NCI-H524 treated with DMSO at 0.1 percent for 48 hours (cell line): ENCODE data around the gene CGB8.
"Not testable (repeated sequence)": the region's sequence is repeated elsewhere in the genome, so short reads cannot be mapped to it uniquely, and the experiment has no call there.

Experiments
- DNase-seq: peaks from one replicate; lab custom pipeline; 2025; lab: John Stamatoyannopoulos, UW

CGB8 gene

GRCh38 chr19:49064768-49065611 is 16.1 kb upstream of the CGB8 start, which contains the start of gene NTF4:
NTF4 (minus strand) TSS chr19:49064818; CDS start chr19:49061997, 2,821 bp downstream.
- DNase-seq = no peak

- no peak for DNase-seq
Observed at GRCh38 chr19:49064029-49064629, 15.2 kb upstream of the CGB8 start.

GRCh38 chr19:49061445-49061844 is 12.5 kb upstream of the CGB8 start:
- no peak for DNase-seq

GRCh38 chr19:49061000-49061399 is 12.1 kb upstream of the CGB8 start:
- no peak for DNase-seq

- no peak for DNase-seq
Observed at GRCh38 chr19:49059053-49059452, 10.1 kb upstream of the CGB8 start.

GRCh38 chr19:49058562-49058961 is 9.7 kb upstream of the CGB8 start:
- no peak for DNase-seq

GRCh38 chr19:49057636-49058234 is 8.8 kb upstream of the CGB8 start, which contains the start of gene CGB7:
CGB7 (minus strand) TSS chr19:49057749; CDS start chr19:49055375, 2,374 bp downstream.
- no peak for DNase-seq

GRCh38 chr19:49056902-49057596 is 8.1 kb upstream of the CGB8 start:
- DNase-seq = not testable (repeated sequence)

GRCh38 chr19:49056101-49056901 is 7.4 kb upstream of the CGB8 start:
- no peak for DNase-seq

- not testable (repeated sequence) for DNase-seq
Observed at GRCh38 chr19:49050376-49051033, 1.6 kb upstream of the CGB8 start.

GRCh38 chr19:49049834-49050233 is 923 bp upstream of the CGB8 start:
- DNase-seq = not testable (repeated sequence)

GRCh38 chr19:49043548-49043947 is 5.4 kb downstream of the CGB8 start, which contains the start of gene CGB5:
CGB5 (plus strand) TSS chr19:49043848; CDS start chr19:49044210, 362 bp downstream.
- not testable (repeated sequence) for DNase-seq

GRCh38 chr19:49042666-49043065 is 6.2 kb downstream of the CGB8 start:
- not testable (repeated sequence) for DNase-seq

GRCh38 chr19:49042177-49042576 is 6.7 kb downstream of the CGB8 start:
- DNase-seq = no peak

GRCh38 chr19:49039736-49040135 is 9.2 kb downstream of the CGB8 start:
- not testable (repeated sequence) for DNase-seq

GRCh38 chr19:49038557-49039276 is 10.2 kb downstream of the CGB8 start:
- not testable (repeated sequence) for DNase-seq

GRCh38 chr19:49038111-49038510 is 10.8 kb downstream of the CGB8 start:
- DNase-seq = not testable (repeated sequence)

GRCh38 chr19:49036815-49037214 is 12.1 kb downstream of the CGB8 start, which contains the start of gene CGB1:
CGB1 (minus strand) TSS chr19:49036895; CDS start chr19:49036711, 184 bp downstream.
- not testable (repeated sequence) for DNase-seq

GRCh38 chr19:49031642-49032301 is 17.1 kb downstream of the CGB8 start, which contains the start of gene CGB2:
CGB2 (plus strand) TSS chr19:49031890; CDS start chr19:49032096, 206 bp downstream.
- not testable (repeated sequence) for DNase-seq
